Epithelial cell of umbilical artery (primary cell): Measurements from ENCODE around the gene CCT8. TPM values are rescaled to one million over a fixed set of nuclear protein-coding genes. Genes with fewer than 3 reads are reported as not detected.

Experiments used
- total RNA-seq: library from RNA; depleted of rRNA; stranded (reverse); fragments of >200 nt; gene quantifications from 2 replicates; pipeline ENCODE4 v1.2.3, GENCODE V29; 2014

Gene CCT8
- total RNA-seq: 395 and 458 TPM in 2 replicates

GRCh38 chr21:29073222-29074006 is at the start of gene CCT8:
Gene CCT8 (minus strand): TSS chr21:29073648. CDS start chr21:29073590, 58 bp downstream.

DNA sequence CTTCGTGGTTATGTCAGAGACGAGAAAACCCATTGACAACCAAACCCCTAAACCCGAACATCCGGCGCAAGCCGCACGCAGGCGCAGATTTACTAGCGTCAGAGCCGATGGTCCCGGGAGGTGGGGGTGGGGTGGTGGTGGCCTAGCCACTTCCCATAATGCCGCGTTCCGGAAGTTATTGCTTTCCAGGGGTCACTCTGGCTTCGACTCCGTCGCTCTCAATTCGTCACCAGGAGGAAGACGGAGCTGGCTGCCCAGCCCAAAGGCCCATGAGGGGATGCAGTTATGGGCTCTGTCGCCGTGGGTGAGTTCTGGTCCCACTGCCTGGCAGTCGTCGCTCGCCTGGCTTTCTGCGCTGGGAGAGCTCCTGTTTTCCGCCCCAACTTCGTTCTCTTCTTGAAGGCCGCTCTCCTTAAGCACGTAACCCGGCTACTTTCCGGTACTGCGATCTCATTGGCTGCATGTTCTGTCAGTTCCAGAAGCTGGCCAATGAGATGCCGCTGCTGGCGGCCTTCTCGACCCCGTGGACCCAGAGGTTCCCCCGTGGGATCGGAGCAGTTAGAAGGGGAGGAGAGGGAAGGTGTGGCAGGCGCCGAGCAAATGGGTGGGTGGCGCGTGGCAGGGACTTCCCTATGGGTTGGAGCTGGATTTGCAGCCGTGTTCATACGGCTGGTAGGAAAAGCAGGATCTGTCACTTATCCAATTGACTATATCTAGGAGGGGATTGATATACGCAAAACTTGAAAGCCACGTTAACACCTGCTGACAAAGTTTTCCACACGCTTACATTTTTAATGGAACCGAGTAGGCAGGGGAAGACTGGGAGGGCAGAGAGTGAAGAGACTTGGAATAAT is 48.7 kb downstream of the CCT8 start, which contains the start of gene USP16:
Gene USP16, plus strand, starts transcription at position 195 of the 854 bp plus-strand sequence. CDS start 3,246 bp downstream, outside the sequence.

Other genes starting within 250 kb of the CCT8 start
- gene LTN1, start 80.8 kb downstream of the CCT8 start, total RNA-seq: 26.6 and 31.6 TPM in 2 replicates
- 14.0 and 24.9 TPM in 2 replicates for gene RWDD2B, start 54.3 kb downstream of the CCT8 start, total RNA-seq
- 37.4 and 43.2 TPM in 2 replicates for gene USP16, start 49.0 kb downstream of the CCT8 start, total RNA-seq
- gene MAP3K7CL, start 57.0 kb upstream of the CCT8 start, total RNA-seq: 3.5 and 3.6 TPM in 2 replicates
- 30.4 and 33.5 TPM in 2 replicates for gene BACH1, start 225.3 kb upstream of the CCT8 start, total RNA-seq